ENCODE data around the gene COX18.

COX18 gene

GRCh38 chr4:73069338-73070073, at the start of gene COX18:
Gene COX18 (minus strand): TSS chr4:73069716. CDS start chr4:73069649, 67 bp downstream.
- peak; percentile 93 for DNase-seq (ENCODE audit: low read depth)

- DNase-seq (ENCODE audit: low read depth) = no peak
Observed at GRCh38 chr4:73109493-73109892, 40.0 kb upstream of the COX18 start.

DNA sequence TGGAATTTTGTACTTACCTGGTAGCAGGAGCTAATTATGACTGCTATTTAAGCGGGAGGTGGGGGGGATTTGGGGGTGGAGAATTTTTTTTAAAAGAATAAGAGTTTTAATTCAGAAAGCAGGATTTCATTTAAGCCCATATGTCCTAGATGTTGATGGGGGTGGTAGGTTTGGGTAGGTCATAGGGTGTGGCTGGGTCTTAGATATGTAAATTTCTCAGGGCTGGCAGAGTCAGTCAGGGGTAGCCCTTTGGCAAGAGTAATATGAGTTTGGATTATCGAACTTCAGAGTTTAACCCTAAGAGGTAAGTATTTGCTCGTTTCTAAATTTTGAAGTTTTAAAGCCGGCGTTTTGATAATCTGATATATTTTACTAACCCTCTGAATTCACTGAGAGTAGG, 35.2 kb upstream of the COX18 start:
- no peak for DNase-seq (ENCODE audit: low read depth)

DNA sequence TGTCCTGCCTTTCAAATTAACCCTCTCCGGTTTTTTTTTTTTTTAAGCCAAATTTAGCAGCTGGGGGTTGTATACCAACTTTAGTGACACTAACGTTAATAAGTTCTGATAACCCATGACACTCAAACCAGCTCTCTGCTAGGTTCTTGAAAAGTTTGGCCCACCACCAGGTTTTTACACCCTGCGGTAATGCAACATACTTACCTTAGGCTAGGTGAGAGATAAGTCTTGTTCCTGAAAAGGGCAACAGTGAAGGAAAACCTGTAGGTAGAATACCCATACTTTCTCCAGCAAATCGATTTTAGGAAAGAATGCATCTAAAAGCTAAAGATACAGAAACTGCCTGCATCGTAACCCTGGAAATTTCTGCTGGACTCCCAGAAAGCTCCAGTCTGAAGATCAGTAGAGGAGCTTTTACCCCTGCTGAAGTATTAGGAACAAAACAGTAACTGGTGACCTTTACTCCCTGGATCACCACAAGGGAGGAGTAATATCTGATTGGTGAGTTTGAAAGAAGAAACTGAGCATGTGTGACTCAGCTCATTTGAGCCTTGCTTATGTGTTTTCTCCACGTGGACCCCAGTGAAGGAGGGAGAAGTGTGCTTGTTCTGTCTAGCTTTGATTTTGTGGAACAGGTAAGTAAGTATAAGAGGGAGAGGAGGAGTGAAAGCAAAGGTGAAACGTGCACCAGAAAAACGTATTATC, 34.4 kb upstream of the COX18 start:
- DNase-seq (ENCODE audit: low read depth) = no peak

DNA sequence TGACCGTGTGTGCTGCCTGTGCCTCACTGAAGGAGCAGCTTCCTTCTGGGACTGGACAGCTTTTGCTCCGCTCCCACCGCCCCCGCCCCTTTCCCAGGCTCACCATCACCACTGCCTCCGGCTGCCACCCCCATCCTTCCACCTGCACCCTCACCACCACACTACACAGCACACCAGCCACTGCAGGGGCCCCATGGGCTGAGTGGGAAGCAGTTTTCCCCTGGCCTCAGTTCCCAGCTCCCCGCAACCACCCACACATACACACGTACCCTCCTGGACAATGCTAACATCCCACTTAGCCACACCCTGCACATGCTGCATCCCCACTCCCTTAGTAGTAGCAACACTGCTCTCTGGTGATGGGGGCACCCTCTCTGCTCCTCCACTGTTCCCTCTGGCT, 29.6 kb upstream of the COX18 start:
- no peak for DNase-seq (ENCODE audit: low read depth)

DNA sequence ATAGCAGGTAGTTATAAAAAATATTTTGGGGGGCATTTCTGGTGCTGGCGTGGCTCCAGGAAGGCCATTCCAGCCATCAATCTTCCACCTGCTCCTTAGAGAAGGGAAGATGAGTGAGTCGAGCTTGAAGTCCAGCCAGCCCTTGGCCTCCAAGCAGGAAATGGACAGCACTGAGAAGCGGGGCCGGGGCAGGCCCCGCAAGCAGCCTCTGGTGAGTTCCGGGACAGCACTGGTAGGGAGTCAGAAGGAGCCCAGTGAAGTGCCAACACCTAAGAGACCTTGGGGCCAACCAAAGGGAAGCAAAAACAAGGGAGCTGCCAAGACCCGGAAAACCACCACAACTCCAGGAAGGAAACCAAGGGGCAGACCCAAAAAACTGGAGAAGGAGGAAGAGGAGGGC, 29.2 kb upstream of the COX18 start:
- DNase-seq (ENCODE audit: low read depth) = no peak

GRCh38 chr4:73098016-73098415, 28.5 kb upstream of the COX18 start:
- no peak for DNase-seq (ENCODE audit: low read depth)

GRCh38 chr4:73092868-73093267, 23.4 kb upstream of the COX18 start:
- no peak for DNase-seq (ENCODE audit: low read depth)

DNA sequence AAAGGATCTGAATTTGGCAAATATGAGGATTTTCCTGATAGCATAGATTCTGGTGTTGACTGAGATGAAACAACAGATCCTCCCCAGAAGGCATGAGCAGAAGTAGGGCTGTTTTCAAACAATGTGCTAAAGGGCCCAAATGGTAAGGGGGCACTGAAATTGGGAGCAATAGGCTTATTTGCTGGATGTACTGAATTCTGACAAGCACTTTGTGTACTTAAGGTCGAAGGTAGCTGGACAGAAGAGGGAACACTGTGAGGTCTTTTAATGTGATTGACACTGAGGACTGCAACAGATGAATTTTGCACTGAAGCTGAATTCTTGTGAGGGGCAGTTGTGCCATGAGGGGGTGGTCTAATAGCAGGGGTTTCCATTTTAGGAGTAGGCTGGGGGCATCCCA, 21.2 kb upstream of the COX18 start:
- no peak for DNase-seq (ENCODE audit: low read depth)

DNA sequence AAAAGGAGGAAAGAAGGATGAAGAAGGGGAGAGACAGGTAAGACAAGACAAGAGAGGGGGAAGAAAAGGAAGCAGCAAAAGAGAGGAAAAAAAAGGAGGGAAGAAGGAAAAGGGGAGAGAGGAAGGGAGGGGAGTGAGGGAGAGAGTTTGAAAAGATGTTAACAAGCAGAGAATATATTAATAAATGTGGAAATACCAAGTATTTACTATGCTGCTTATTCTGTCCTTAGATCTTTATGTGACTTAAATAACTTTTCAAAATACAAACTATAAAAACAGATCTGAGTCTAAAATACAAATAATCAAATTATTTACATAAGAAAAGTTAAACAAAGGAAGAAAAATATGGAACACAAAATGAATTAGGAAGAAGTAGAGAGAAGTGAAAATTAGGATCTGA, 18.4 kb upstream of the COX18 start:
- no peak for DNase-seq (ENCODE audit: low read depth)

DNA sequence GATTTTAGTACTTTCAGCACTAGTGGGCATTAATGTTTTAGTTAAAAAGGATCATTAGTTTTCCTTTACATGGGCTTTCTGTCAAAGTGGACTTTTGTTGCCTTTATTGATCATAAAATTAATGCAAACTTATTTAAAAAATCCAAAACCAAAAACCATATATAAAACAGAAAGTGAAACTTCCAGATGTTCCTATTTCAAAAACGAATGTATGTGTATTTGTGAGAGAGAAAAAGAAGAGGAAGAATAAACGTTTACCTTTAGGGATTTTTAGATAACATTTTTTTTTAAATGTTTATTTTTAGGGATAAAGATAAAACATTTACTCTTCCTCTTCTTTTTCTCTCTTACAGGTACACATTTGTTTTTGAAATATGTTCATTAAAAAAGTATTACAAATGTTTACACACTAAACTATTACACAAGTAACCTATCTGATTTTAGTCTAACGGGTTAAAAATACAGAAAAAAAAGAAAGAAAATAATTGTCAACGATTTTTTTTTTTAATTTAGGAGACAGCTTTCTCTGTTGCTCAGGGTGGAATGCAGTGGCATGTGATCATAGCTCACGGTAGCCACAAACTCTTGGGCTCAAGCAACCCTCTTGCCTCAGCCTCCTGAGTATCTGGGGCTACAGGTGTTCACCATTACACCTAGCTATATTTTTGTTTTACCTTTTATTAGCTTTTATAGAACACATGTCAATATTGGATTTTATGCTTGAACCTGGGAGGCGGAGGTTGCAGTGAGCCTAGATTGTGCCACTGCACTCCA, 16.8 kb upstream of the COX18 start:
- DNase-seq (ENCODE audit: low read depth) = no peak

DNA sequence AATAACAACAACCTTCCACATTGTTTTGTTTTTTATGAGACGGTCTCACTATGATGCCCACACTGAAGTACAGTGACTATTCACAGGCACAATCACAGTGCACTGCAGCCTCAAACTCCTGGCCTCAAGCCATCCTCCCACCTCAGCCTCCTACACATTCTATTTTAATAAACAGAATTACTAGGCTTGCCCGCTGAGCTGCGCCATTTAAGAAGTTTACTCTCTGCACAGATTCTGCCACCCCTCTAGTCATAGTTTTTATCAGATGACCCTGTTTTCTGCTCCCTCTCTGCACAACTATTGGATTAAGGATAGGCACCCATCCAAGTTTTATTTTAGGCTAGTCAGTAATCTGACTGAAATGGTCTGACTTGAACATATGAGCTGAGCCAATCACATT, 11.3 kb upstream of the COX18 start:
- DNase-seq (ENCODE audit: low read depth) = no peak

- no peak for DNase-seq (ENCODE audit: low read depth)
Observed at GRCh38 chr4:73075832-73076231, 6.3 kb upstream of the COX18 start.

DNA sequence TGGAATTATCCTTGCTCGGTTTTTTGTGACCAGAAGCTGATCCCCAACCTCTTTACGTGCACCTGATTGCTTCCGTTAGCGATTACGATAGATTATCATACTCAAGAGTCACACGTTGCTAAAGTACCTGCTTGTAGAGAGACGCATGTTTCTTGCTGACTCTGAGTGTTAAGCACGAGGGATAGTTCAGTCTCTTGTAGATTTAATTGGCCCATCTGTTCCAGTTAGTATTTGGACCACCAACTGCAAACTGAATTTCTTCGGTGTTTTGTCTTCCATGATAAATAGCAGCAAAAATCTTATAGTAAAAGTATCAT, 516 bp upstream of the COX18 start:
- DNase-seq (ENCODE audit: low read depth) = no peak

DNA sequence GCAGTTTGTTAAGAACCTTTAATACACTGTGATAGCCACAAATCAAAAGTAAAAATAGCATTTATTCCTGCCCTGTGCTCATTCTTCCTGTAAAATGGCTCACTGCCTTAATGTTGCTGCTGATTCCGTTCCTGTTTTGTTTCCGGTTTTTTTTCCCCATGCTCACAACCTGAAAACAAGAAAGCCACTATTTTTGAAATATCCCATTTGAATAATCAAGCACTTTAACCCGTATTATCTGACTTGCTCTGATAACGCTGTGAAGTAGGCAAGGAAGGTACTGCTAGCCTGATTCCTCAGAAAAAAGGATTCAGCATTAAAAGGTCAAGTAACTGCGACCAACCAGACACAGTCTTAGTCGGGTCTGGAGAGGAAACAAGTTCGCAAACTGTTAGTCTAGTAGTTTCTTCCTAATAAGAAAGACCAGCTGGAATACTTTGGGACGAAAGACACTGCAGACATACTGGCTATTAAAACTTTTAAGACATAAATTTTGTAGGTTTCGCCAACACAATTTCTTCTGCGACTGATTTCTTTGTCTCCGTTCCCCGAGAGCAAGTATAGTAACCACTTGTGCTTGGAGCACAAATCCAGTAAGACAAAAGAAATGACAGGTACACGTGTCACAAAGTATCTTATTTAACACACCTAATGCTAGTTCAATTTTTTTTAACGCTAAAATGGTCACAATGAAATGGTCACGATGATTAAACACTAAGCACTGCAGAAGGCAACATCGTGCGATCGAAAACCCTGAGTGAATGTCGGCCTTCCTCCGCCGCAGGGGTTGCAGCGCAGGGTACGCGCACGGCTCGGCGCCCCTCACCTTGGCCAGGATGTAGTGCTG, 802 bp downstream of the COX18 start:
- no peak for DNase-seq (ENCODE audit: low read depth)

DNA sequence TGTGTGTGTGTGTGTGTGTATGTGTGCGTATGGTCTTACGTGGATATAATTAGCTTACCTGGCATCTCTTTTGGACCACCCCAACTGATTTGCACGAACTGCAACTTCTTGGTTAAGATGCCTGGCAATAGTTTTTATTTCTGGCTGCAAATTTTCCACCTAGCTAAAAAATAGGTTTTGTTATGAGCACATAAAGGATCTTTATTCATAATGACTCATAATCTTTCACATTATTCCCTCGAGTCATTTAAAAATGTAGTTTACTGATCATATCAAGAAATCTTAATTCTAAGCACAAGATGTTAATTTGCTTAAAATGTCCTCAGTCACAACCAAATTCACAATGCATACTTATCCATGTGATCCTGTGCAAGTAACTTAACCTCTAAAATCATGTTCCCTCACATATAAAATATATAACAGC, 1.5 kb downstream of the COX18 start:
- DNase-seq (ENCODE audit: low read depth) = peak; percentile 6

DNA sequence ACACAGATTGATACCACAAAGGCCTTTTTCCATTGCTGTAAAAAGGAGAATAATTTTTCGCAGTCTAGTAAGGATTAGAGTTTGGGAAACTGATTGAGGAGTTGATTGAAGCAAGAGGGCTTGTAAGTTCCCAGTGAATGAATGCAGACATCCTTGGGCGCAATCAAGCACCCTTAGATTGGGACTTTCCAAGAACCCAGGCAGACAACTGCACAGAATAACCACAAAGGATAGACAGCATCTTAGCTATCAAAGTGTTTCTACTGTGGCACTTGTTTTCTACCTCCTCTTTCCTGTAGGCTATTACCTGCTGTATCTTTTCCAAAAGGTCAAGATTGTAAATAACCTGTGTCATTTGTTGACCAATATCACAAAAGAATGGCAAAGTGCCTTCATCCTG, 2.6 kb downstream of the COX18 start:
- no peak for DNase-seq (ENCODE audit: low read depth)

GRCh38 chr4:73066445-73066844, 3.1 kb downstream of the COX18 start:
- DNase-seq (ENCODE audit: low read depth) = no peak

DNA sequence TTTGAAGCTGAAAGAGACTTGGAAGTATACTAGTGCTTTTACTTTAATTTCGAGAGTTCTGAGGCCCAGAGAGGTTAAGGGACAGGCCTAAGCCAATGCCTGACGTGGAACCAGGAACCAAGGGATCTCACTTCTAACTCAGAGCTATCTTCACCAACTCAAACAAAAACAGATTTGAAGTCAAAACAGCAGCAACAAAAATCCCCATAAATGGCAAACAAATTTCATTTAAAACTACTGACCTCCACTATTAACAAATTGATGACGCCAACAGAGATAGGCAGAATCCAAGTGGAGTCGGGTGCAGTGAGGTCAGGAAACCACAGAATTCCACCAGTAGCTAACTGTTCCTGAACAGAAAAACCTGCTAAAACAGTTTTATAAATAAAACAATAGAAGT, 5.0 kb downstream of the COX18 start:
- DNase-seq (ENCODE audit: low read depth) = no peak

GRCh38 chr4:73055241-73055897, 14.1 kb downstream of the COX18 start:
- DNase-seq (ENCODE audit: low read depth) = no peak

GRCh38 chr4:73053974-73054480, 15.5 kb downstream of the COX18 start:
- no peak for DNase-seq (ENCODE audit: low read depth)

GRCh38 chr4:73053076-73053475, 16.4 kb downstream of the COX18 start:
- no peak for DNase-seq (ENCODE audit: low read depth)
